K562 (cell line): ENCODE measurements around the gene GRHL3. TPM values are rescaled to one million over a fixed set of nuclear protein-coding genes. Genes with fewer than 3 reads are reported as not detected.

Source experiments
- ATAC-seq: fragments of 200-7000 bp; cut with Tn5 transposase; 3 replicates; pipeline ENCODE4 v1.9.1; 2020; ENCODE audit warnings: moderate library complexity
- BruUV-seq: library from RNA; stranded (reverse); fragments of 400-500 nt; replicated peaks from 2 replicates; lab custom pipeline; 2021; lab: Mats Ljungman, UMichigan
- CTCF ChIA-PET: fragments of 300-600 bp; formaldehyde crosslinking; extraction: SDS; loops from one replicate; lab custom pipeline; 2021; ENCODE audit warnings: low intra/inter-chr PET ratio; lab: Yijun Ruan, JAX
- POLR2A ChIA-PET: fragments of 300-600, 350-650 bp; sonication (Branson Sonifier 250); formaldehyde crosslinking; extraction: SDS; loops from one replicate; lab custom pipeline; 2021; ENCODE audit warnings: antibody characterized with exemption, inconsistent platforms; lab: Yijun Ruan, JAX
- DNase-seq, 4 experiments: peaks; one replicate each; pipeline versions ENCODE4 v3.0.0 to v3.0.0-alpha.2; 2011 to 2018; ENCODE audit warnings: low spot score in 3 of 4, mixed read lengths in 3 of 4; ENCODE audit errors: extremely low read depth in 1 of 4
- FAIRE-seq: peaks from 2 replicates; lab custom pipeline; 2011; peaks lifted over from hg19 to GRCh38; lab: Jason Lieb, UNC
- H2AFZ ChIP-seq: 2 replicates; pipeline ENCODE4 v1.6.0; 2011; ENCODE audit warnings: low read depth, low read length, control low read depth, inconsistent platforms
- H3K27ac ChIP-seq: fragments of 200-600 bp; 3 replicates; pipeline ENCODE4 v1.8.0; 2011; ENCODE audit warnings: low read depth, mild to moderate bottlenecking, control low read depth, inconsistent platforms, low read length, moderate library complexity, mixed read lengths; ENCODE audit errors: extremely low read depth
- H3K27me3 ChIP-seq, 2 experiments: fragments of 300-600 bp in 1 of 2; 2 replicates in 1 of 2; 3 replicates in 1 of 2; pipeline versions ENCODE4 v1.6.0 to v1.8.0; 2011; ENCODE audit warnings: inconsistent platforms in 2 of 2, low read length in 2 of 2, mild to moderate bottlenecking in 1 of 2, mixed read lengths in 1 of 2, moderate library complexity in 1 of 2; ENCODE audit not compliant: control insufficient read depth in 2 of 2, insufficient read depth in 2 of 2
- H3K36me3 ChIP-seq: fragments of 300-600 bp; 3 replicates; pipeline ENCODE4 v1.8.0; 2011; ENCODE audit warnings: mild to moderate bottlenecking, low read length, inconsistent platforms; ENCODE audit not compliant: control insufficient read depth, insufficient read depth
- H3K4me1 ChIP-seq, 2 experiments: fragments of 200-600 bp in 1 of 2; replicated peaks in 1 of 2; 2 replicates in 1 of 2; 3 replicates in 1 of 2; pipeline versions ENCODE4 v1.5.1 to v1.8.0; 2011; ENCODE audit warnings: inconsistent platforms in 2 of 2, low read length in 2 of 2, mild to moderate bottlenecking in 1 of 2, mixed read lengths in 1 of 2, moderate library complexity in 1 of 2; ENCODE audit not compliant: control insufficient read depth in 2 of 2, insufficient read depth in 2 of 2
- H3K4me2 ChIP-seq: 2 replicates; pipeline ENCODE4 v1.6.1; 2011; ENCODE audit warnings: low read length, control low read depth, inconsistent platforms, mixed read lengths; ENCODE audit not compliant: insufficient read depth
- H3K4me3 ChIP-seq: fragments of 200-600 bp; sonication (generic), shearing (Covaris generic); 2 replicates; pipeline ENCODE4 v1.5.1; 2016; ENCODE audit warnings: control low read depth, inconsistent platforms
- H3K79me2 ChIP-seq: fragments of 200-600 bp; 3 replicates; pipeline ENCODE4 v1.8.0; 2011; ENCODE audit warnings: low read length, inconsistent platforms; ENCODE audit not compliant: control insufficient read depth, insufficient read depth
- H3K9ac ChIP-seq, 2 experiments: 2 replicates each; pipeline versions ENCODE4 v1.6.0 to v1.6.1; 2011; ENCODE audit warnings: low read depth in 2 of 2, low read length in 2 of 2, control low read depth in 1 of 2, inconsistent platforms in 1 of 2, mild to moderate bottlenecking in 1 of 2, mixed read lengths in 1 of 2; ENCODE audit not compliant: insufficient read depth in 1 of 2
- H3K9me1 ChIP-seq: one replicate; pipeline ENCODE4 v1.6.0; 2011; ENCODE audit warnings: inconsistent platforms, mild to moderate bottlenecking, low read length, moderate library complexity; ENCODE audit not compliant: control insufficient read depth, insufficient read depth
- H3K9me3 ChIP-seq: replicated peaks from 2 replicates; pipeline ENCODE4 v1.5.1; 2011; ENCODE audit warnings: low read depth, low read length, inconsistent platforms; ENCODE audit not compliant: control insufficient read depth, insufficient read depth
- H4K20me1 ChIP-seq: replicated peaks from 2 replicates; pipeline ENCODE4 v1.6.1; 2011; ENCODE audit warnings: low read length, inconsistent platforms, mixed read lengths; ENCODE audit not compliant: control insufficient read depth, insufficient read depth
- BRD4 ChIP-seq: fragments of 200-600 bp; sonication (generic); IDR thresholded peaks from 2 replicates; pipeline ENCODE4 v1.6.1; 2017; ENCODE audit warnings: inconsistent platforms
- ELK3 ChIP-seq: fragments of 450-650 bp; formaldehyde crosslinking; IDR thresholded peaks from 2 replicates; pipeline ENCODE4 v1.4.0; 2020; ENCODE audit warnings: mild to moderate bottlenecking
- FOXJ2 ChIP-seq: fragments of 200-800 bp; sonication (Bioruptor generic); IDR thresholded peaks from 2 replicates; pipeline ENCODE4 v1.6.1; 2016; ENCODE audit warnings: missing genetic modification characterization, missing compliant biosample characterization
- KDM5B ChIP-seq: fragments of 200-600 bp; sonication (generic); IDR thresholded peaks from 2 replicates; pipeline ENCODE4 v1.6.1; 2012; ENCODE audit warnings: low read depth, mild to moderate bottlenecking, moderate library complexity, low read length, control low read depth, inconsistent platforms; ENCODE audit not compliant: insufficient replicate concordance
- MBD2 ChIP-seq: sonication (generic); IDR thresholded peaks from 2 replicates; pipeline ENCODE4 v1.6.1; 2016; ENCODE audit warnings: low read depth, borderline replicate concordance
- SIX5 ChIP-seq, 2 experiments: IDR thresholded peaks; 2 replicates each; pipeline ENCODE4 v1.6.1; 2011; ENCODE audit warnings: low read length in 2 of 2, borderline replicate concordance in 1 of 2, low read depth in 1 of 2, mild to moderate bottlenecking in 1 of 2, moderate library complexity in 1 of 2; ENCODE audit not compliant: insufficient read depth in 1 of 2
- TFAP4 ChIP-seq: sonication (generic); formaldehyde crosslinking; IDR thresholded peaks from 2 replicates; pipeline ENCODE4 v1.8.0; 2022; ENCODE audit warnings: missing genetic modification reagents, mild to moderate bottlenecking, moderate library complexity, borderline replicate concordance
- TOE1 ChIP-seq, 2 experiments: fragments of 450-650 bp in 1 of 2; sonication (generic) in 1 of 2; formaldehyde crosslinking in 1 of 2; IDR thresholded peaks; 2 replicates each; pipeline versions ENCODE4 v1.7.1 to v1.8.0; 2016 to 2022; ENCODE audit warnings: borderline replicate concordance in 2 of 2, mild to moderate bottlenecking in 2 of 2, antibody characterized with exemption in 1 of 2, inconsistent platforms in 1 of 2, low read depth in 1 of 2, missing genetic modification reagents in 1 of 2, moderate library complexity in 1 of 2
- TSHZ1 ChIP-seq: fragments of 250-450 bp; sonication (Bioruptor Pico); IDR thresholded peaks from 2 replicates; pipeline ENCODE4 v1.4.0; 2020; ENCODE audit warnings: mild to moderate bottlenecking, moderate library complexity
- ZBTB9 ChIP-seq: fragments of 450-650 bp; formaldehyde crosslinking; IDR thresholded peaks from 2 replicates; pipeline ENCODE4 v1.4.0; 2020; ENCODE audit warnings: mild to moderate bottlenecking, moderate library complexity
- ZEB2 ChIP-seq: fragments of 450-650 bp; IDR thresholded peaks from 2 replicates; pipeline ENCODE4 v1.6.1; 2016
- ZFP30 ChIP-seq: fragments of 250-450 bp; sonication (Bioruptor Pico); IDR thresholded peaks from 2 replicates; pipeline ENCODE4 v1.8.0; 2022; ENCODE audit warnings: moderate library complexity, mild to moderate bottlenecking, inconsistent platforms, borderline replicate concordance
- ZKSCAN1 ChIP-seq: fragments of 150-350 bp; IDR thresholded peaks from 2 replicates; pipeline ENCODE4 v1.6.1; 2016; ENCODE audit warnings: low read depth, low read length
- ZNF133 ChIP-seq: fragments of 250-450 bp; sonication (Bioruptor Pico); IDR thresholded peaks from 2 replicates; pipeline ENCODE4 v1.4.0; 2020; ENCODE audit warnings: mild to moderate bottlenecking
- WGBS: fragments of 100-300 bp; shearing (Covaris generic); methylation state at CpG from one replicate; pipeline ENCODE4 v1.1.6; 2016; ENCODE audit warnings: low coverage, mixed read lengths; ENCODE audit not compliant: insufficient coverage; ENCODE audit errors: missing lambda C conversion rate; 5-methylcytosine and 5-hydroxymethylcytosine counted together
- in situ Hi-C: fragments of 300-500 bp; cut with MboI; formaldehyde crosslinking; loops from 4 replicates; pipeline ENCODE4 v1.15.0; 2018; ENCODE audit warnings: inconsistent platforms, mixed read lengths
- intact Hi-C: fragments of 100-400 bp; cut with micrococcal nuclease; formaldehyde crosslinking; loops from 2 replicates; pipeline ENCODE4 v1.14.2; 2022
- polyA plus RNA-seq, 8 experiments: library from polyadenylated mRNA; depleted of rRNA in 4 of 8; stranded (reverse) in 5 of 8; unstranded in 3 of 8; fragments of >200 nt; fragmentation: Nextera tagmentation in 2 of 8; fragmentation: Illumina TruSeq in 1 of 8; extraction: Ambion mirVana in 2 of 8; extraction: Trizol in 1 of 8; gene quantifications; 2 replicates each; pipeline versions ENCODE4 v1.2.1 to v1.2.3, GENCODE V29; 2011 to 2014; ENCODE audit warnings: inconsistent platforms in 1 of 8, missing spikeins in 1 of 8
- total RNA-seq, 7 experiments: library from RNA; depleted of rRNA in 6 of 7; stranded (reverse); fragments of >200 nt in 6 of 7; fragmentation: Illumina TruSeq in 2 of 7; extraction: Trizol in 2 of 7; gene quantifications; 2 replicates each; pipeline versions ENCODE4 v1.2.1 to v1.2.3, GENCODE V29; 2011 to 2021; ENCODE audit warnings: low replicate concordance in 1 of 7

GRHL3 gene
- total and polyA plus RNA-seq, 9 of the 15 experiments (the other 6 are each of a cell fraction or from before 2014, with no cell fraction given): 0.01 to 0.04 TPM; not detected in 7

GRCh38 chr1:24379733-24380315 lies 60.7 kb downstream of the GRHL3 start:
- Histone ChIP-seq H3K4me1 (no peaks in the 10 kb centered on the region), H3K4me2 (no peak overlapping the region), H3K27me3 (peaks cover 0 to 16% of the 10 kb centered on the region in 2 experiments; a peak in 3 of 5 replicates), H3K9me1 (no peaks in the 10 kb centered on the region), H3K79me2 (no peaks in the 10 kb centered on the region), H3K4me3 (no peak overlapping the region), H3K9me3 (no peaks in the 10 kb centered on the region), H2AFZ (no peak overlapping the region), H3K9ac (no peak overlapping the region), H4K20me1 (no peaks in the 10 kb centered on the region; the same call in 1 of the 2 replicates), H3K27ac (no peak overlapping the region), H3K36me3 (no peaks in the 10 kb centered on the region)
- CTCF ChIA-PET: interaction anchor here (1.0 kb wide), 1 partner anchor 181 kb away, joined by 5 read pairs; no protein-coding TSS in a partner anchor
- POLR2A ChIA-PET: interaction anchor here (2.1 kb wide), 1 partner anchor 7 kb away, joined by 11 read pairs; no protein-coding TSS in a partner anchor
- in situ Hi-C loops: loop anchor here (5.0 kb wide), 1 partner anchor 73 kb away; no protein-coding TSS in a partner anchor
- WGBS: 33% methylated on average over 8 of the region's 8 CpGs
- ATAC-seq (no peak), FAIRE-seq (no peak), DNase-seq (no peak)
- intact Hi-C loops: no loop called here
- no TSS peak for BruUV-seq
- TF ChIP-seq KDM5B (no peak), BRD4 (no peak), SIX5 (IDR thresholded peaks at IDR 0.05; ENCODE audit: borderline replicate concordance in 1 of 2, insufficient read depth in 1 of 2, low read depth in 1 of 2, low read length in 2 of 2) (no peak), ZNF133 (CRISPR knock-in tag) (no peak), TFAP4 (CRISPR knock-in tag) (no peak), ZEB2 (no peak), ZKSCAN1 (no peak), MBD2 (no peak), TOE1 (IDR thresholded peaks at IDR 0.05; ENCODE audit: borderline replicate concordance) (no peak), TOE1 (CRISPR knock-in tag; IDR thresholded peaks at IDR 0.05; ENCODE audit: borderline replicate concordance, low read depth) (no peak), FOXJ2 (tag) (no peak), ELK3 (CRISPR knock-in tag) (no peak), TSHZ1 (no peak), ZBTB9 (CRISPR knock-in tag) (no peak), ZFP30 (CRISPR knock-in tag) (no peak)
